GM21367 (cell line): ENCODE data around the gene ACIN1.

Source experiments
- ATAC-seq: cut with Tn5 transposase; IDR thresholded peaks from one replicate; pipeline ENCODE4 v1.9.1; 2021; ENCODE audit not compliant: unreplicated experiment

Gene ACIN1

DNA sequence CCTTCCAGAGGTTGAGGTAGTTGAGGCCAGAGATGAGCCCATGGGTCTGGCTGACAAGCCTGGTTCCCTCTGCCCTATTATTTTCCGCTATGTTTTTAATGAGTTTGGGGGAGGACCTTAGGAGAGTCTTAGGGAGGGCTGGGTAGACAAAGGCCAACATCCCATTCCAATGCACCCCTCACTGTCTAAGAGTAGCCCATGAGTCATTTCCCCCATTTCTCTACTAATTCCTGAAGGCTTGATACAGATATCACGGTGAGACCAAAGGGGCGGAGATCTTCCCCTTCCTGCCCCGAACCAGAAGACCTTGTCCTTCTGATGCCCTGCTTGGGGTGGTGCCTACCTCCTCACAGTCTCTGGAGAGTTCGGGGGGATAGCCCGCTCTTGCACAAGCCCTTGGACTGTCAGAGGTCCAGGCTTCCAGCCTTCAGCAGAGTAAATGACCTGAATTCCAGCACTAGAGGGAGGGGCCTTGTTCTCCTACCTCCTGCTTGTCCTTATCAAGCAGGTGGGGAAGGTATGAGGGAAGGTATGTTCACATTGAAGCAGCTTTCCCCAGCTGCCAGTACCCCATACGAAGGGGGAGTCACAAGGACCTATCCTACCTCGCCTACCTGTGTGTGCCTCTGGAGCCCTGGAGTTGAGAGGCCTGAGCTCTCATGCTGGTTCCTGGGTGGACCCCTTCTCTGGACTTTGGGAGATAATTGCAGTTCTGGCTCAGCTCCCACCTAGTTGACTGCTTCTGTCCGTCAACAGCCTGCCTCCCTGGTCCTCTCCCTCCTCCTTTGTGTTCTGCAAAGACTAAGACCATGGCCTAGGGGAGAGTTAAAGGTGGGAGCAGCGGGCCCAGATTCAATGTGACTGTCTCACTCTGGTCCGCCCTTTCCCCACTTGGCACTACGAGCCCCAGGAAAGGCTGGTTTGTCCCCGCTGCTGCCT lies 49.2 kb downstream of the ACIN1 start:
- no peak for ATAC-seq

DNA sequence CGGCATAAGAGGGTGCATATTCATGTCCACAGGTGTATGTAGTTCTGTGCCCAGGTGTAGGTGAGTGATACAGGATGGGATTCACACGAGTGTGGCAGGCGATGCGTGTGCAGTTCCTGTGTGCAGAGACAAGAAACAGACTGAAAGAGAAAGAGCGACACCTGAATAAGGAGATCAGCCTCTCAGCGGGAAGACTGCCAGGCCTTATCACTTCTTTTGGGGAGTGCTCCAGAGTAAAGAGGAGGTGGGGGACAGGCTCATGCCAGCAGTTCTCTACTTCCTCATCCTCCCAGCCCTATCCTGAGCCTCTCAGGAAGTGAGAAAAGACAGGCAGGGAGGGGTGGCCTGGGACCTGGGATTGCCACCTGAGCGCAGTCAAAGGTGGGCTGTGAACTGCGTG lies 50.1 kb downstream of the ACIN1 start:
- no peak for ATAC-seq

DNA sequence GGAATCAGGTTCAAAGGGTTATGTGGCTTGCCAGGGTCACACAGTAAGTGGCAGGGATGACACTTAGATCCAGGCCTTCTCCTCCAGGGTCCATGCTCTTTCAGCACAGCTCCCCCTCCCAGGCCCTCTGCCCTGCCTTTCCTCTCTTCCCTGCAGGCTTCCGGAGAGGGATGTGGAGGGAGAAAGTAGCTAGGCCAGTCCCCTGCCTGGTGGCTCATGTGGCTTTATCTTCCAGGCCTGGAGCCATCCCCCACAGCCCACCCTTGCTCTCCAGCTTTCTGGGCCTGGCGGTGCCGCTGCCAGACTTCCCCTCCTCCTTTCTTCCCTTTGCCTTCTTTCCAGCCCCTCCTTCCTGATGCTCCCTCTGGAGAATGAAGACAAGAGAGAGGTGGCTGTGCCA lies 51.2 kb downstream of the ACIN1 start:
- ATAC-seq = no peak

DNA sequence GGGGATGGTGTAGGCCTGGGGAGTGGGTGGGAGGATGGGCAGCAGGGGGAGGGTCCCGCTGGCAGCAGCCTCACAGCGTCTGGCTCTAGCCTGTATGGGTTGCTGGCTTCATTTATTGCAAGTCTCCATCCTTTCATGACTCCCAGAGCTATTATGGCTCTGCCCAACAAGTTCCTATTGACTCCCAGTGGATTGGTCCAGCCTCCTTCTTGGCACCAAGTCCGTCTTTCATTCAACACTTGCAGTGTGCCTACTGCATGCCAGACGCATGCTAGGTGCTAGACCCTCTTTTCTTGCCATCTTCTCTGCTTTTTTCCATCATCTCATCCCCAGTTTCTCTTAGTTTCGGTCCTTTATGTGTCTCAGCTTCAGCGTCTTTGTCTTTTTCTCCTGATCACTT lies 51.8 kb downstream of the ACIN1 start:
- ATAC-seq = no peak

DNA sequence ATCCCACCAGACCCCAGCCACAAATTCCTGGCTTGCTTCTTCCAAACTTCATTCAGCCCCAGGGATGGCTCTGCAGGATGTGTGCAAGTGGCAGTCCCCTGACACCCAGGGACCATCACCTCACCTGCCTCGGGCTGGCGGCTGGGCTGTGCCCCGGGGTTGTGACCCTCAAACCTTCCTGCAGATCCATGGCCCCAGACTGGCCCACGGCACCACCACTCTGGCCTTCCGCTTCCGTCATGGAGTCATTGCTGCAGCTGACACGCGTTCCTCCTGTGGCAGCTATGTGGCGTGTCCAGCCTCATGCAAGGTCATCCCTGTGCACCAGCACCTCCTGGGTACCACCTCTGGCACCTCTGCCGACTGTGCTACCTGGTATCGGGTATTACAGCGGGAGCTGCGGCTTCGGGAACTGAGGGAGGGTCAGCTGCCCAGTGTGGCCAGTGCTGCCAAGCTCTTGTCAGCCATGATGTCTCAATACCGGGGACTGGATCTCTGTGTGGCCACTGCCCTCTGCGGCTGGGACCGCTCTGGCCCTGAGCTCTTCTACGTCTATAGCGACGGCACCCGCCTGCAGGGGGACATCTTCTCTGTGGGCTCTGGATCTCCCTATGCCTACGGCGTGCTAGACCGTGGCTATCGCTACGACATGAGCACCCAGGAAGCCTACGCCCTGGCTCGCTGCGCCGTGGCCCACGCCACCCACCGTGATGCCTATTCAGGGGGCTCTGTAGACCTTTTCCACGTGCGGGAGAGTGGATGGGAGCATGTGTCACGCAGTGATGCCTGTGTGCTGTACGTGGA lies 52.6 kb downstream of the ACIN1 start, which contains the start of gene PSMB11:
TSS of gene PSMB11 (plus strand) at position 51 of the 804 bp plus-strand sequence. CDS start at position 65, 14 bp downstream.
- no peak for ATAC-seq

DNA sequence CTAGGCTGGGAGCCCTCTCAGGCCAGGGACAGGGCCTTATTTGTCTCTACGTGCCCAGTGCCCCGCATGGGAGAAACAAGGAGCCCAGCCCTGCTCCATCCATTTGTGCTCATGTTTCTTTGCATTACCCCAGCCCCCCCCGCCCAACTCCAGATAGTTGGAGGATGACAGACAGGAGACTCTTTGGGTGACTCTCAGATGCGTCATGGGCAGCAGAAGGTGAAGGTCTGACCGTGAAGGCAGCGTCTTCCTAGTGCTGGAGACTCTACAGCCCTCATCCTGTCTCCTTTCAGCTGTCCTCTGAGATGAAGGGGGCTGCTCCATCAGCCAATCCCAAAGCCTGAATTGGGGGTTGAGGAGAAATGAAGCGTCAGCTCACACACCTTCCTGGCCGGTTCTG lies 53.2 kb downstream of the ACIN1 start:
- ATAC-seq = no peak

DNA sequence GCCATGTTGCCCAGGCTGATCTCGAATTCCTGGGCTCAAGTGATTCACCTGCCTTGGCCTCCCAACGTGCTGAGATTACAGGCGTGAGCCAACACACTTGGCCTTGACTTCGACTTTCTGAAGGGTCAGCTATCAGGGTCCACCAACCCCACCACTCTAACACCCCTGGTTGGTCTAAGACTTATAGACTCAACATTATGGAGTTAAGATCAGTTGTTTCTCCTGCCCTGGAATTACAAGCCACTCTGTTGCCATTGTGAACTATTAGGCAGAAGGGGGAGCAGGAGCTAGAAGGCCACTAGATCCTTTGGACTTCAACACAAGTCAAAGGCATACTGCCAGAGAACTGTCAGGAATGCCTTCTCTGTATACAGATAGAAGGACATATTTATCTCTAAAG lies 54.8 kb downstream of the ACIN1 start:
- ATAC-seq = no peak

DNA sequence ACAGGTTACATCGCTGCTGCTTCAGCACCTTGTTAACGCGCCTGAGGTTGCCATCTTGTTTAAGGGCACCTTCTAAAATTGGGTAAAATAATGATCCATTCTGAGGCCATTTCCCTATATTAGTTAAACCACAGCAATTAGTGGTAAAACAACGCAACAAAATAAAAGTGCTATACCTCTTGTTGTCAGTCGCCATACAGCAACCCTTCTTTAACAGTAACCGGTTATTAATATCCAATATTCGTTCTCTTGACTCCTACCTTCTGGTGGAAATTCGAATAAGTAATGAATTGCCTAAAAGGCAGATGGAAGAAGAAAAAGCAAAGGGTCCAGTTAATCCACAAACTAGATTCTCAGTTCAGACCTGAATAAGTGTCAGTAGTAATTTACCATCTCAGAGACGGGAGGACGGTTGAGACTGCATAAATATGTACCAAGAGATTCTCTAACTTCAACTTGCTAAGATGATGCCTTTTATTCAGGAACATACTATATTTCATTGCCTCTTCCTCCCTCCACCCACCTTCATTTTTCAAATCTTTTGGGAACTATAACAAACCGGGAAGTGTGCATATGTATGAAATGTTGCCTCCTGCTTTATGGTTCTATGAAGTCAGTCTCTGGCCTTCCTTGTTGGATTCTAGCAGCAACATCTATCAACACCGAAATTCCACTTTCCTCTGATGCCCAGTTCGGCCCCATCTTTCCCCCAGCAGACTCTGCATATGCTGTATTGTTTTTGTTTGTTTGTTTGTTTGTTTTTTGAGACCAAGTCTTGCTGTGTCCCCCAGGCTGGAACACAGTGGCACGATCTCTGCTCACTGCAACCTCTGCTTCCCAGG lies 59.4 kb downstream of the ACIN1 start:
- ATAC-seq = no peak

DNA sequence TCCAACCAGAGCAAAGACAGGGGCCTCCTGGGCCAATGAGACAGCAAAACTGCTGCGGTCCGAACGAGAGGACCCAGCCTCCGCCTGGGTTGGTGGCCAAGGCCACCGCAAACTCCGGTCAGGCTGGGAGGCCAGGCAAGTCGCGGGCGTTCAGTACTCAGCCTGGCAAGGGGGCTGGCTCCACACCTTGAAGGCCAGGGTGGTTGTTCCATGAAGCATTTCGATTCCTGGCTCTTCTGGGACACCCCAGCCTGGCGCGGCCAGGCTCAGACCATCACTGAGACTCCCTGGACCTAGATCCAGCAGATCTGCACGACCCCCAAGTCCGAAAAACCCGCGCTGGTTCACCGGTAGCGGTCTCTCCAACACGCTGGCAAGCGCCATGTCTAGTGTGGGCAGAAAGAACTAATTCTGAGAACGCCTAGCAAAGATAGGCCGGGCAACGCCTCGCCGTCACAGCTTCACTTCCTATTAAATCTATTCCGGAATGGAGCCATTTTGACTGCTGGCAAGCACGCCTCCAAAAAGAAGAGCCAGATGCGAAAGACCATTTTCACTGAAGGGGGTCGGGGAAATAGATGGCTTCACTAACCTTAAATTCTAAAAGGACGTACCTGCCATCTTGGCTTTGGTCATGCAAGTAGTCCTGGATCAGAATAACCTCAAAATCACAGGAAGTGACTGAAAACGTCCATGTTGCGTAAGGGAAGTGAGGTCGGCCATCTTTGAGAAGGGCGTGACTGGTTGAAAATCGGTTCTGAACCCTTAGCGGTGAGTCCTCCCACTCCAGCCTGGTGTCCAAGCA lies 60.2 kb downstream of the ACIN1 start, which contains the start of gene PSMB5:
TSS of gene PSMB5 (minus strand) at position 403 of the 805 bp plus-strand sequence. CDS start at position 384, 19 bp downstream.
- ATAC-seq = peak; percentile 87

DNA sequence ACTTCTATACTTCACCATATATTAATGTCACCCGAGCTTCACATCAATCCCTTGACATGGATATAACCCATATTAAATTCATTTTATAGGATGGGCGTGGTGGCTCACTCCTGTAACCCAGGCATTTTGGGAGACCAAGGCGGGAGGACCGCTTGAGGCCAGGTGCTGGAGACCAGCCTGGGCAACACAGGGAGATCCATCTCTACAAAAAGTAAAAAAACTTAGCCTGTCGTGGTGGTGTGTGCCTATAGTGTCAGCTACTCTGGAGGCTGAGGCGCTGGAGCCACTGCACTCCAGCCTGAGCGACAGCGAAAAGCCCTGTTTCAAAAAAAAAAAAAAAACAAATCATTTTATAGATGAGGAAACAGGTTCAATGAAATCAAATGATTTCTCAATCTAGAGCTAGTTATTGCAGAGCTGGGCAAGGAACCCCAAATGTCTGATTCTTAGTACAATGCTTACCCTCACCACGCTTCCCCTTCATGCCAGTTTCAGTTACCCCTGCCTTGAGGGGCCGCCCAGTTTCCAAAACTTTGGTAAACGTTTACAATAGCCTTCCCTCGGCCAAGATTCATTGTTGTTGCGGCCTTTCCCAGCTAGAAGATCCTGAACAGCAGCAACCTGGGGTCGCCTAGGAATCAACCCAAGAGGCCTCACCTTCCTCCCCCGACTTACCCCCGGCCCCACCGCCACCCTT lies 61.0 kb downstream of the ACIN1 start:
- ATAC-seq = no peak

DNA sequence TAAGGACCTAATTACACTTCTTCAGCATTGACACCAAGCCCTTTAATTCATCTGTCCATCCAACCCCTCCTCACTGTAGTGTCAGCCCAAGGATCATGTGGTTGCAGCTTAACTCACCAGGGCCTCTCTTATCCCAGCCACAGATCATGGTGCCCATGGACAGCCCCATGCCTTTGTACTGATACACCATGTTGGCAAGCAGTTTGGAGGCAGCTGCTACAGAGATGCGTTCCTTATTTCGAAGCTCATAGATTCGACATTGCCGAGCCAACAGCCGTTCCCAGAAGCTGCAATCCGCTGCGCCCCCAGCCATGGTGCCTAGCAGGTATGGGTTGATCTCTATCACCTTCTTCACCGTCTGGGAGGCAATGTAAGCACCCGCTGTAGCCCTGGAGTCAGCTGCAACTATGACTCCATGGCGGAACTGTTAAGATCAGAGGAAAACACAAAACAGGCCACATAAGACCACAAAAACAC lies 61.6 kb downstream of the ACIN1 start:
- no peak for ATAC-seq

DNA sequence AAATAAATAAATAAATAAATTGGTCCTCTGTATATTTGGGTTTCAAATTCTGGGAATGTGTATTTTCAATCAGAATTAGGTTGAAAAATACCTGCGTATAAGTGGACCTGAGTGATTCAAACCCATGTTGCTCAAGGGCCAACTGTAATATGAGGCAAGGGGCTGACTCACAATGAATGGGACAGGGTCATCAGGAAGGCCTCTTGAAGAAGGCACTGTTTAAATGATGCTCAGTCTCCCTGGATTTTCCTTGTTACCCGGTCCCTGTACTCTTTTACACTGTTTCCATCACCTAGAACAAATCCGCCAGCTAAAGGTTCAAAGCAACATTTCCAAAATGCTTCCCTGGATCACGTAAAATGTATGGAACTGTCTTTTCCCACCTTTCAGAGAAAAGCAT lies 64.0 kb downstream of the ACIN1 start:
- ATAC-seq = no peak

DNA sequence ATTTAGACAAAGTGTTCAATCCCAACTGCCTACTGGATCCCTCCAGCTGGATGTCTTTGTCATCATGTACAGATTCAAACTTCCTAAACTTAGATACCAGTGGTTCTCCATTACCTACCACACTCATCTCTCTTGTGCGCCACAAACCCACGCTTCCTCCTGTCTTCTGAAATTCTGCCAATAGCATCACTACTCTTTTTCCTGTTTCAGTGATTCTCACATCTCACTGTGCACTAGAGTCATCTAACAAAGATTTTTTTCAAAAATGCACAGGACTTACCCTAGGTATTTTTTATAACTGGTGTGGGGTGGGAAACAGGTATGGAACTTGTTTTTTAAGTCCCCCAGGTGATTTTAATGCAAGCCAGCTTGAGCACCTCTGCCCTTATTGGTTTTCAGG lies 66.1 kb downstream of the ACIN1 start:
- no peak for ATAC-seq

DNA sequence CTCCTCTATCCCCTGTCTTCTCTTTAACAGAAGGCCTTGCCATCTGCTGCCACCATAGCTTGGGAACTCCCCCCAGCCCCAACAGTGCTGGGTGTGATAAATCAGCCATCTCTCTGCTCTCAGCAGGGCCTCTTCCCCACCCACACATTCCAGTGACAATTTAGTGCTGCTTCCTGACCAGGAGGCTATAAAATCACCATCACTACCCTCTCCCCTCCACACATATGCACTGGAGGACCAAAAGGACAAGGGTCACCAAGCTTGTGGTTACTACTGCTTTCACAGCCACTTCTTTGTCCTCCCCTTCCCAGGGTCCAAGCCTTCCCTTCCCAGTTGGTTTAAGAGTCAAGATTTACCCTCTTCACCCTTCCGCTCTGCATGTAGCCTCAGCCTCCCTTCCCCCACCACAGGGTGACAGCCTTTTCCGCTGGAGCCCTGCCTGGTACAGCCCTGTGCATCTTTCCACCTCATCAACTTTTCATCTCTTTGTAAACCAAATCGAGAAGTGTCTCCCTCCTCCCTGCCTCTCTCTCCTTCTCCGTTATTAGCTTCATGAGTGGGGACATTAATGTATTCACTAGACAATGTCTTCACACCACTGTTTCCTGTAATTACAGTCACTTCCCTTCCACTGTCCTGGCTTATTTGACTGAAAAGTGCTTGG lies 69.7 kb downstream of the ACIN1 start:
- ATAC-seq = no peak

DNA sequence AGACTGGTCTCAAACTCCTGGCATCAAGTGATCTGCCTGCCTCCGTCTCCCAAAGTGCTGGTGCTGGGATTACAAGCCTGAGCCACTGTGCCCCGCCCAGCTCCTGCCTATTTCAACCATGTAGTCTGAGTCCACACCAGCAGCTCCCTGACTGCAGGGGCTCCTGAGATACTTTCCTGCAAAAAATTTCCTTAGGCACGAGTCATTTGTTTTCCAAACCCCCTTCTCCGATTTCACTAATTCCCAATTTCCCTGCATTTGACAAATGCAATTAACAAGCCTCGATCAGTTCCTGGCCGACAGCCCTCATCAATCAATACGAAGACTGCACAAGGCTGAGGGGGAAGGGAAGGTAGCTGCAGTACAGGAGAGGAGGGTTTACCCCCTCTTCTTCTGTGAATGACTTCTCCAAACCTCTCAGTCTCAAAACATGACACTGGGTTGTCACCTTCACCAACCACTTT lies 70.3 kb downstream of the ACIN1 start:
- ATAC-seq = no peak

DNA sequence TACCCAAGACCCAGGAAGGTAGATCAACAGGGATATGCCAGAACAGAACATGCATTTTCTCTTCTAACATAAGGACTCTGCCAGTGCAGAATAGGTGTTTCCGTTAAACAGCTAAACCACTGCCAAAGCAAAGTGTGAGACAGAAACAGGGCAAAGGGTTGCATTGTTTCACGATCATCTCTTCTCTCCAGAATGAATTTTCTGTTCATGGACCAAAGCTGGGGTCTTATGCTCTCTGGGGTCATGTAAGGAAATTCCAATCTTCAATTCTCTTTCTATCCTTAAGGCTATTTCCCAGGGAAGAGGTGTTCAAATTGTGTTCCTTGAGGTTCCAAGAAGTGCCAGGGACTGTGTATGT lies 71.2 kb downstream of the ACIN1 start:
- ATAC-seq = no peak

DNA sequence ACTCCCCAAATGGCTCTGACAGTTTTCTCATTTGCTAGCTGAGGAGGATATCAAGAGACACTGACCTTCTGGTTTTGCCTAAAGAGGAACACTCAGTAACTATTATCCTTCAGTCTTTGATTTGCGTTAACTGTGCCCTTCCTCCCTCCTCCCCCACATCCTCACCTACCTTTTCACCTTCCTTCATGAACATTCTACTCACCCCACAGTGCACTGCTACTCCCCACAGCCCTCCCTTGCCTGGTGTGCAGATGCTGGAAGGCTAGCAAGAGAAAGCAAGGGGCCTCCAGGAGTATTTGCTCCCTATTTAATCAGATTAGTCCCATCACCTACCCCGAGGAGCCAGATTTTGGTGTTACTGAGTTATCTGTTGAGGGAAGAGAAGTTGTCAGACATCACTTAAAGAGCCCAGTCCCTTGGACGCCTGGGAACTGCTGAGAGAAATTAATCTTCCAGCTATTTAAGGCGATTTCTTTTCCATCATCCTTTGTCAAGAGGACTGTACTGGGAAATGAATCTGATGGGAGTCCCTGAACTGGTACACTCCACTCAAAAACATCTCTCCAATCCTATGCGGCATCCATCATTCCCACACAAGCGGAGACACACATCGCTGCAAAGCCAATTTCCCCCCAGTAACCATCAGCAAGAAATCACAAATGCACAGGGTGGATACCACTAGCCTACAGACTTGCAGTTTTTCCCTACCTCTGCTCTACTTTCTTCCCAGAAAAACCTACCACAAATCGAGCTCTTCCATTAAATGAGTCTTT lies 71.7 kb downstream of the ACIN1 start:
- no peak for ATAC-seq

DNA sequence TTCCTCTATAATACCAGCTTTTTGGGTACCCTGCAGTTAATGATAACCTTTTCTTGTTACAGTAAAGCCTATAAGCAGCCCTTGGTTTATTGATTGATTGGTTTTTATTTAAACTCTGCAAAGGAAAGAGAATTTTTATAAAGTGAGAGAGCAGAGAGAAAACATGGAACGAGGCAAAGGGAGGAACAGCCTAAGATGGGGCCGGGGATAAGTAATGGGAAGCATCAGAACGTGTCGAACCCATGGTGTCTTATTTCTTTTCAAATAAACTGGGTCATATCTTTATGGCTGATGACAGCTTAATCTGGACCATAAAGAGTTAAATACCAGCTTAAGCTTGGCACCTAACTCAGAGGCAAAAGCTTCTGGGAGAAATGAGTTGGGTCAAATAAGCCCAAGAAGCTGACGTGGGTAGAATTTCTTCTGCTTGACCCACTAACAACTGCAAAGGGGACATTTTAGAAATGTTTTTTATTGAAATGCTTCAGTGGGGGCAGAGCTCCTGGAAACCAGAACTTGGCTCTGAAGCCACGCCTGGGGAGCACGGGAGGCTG lies 73.0 kb downstream of the ACIN1 start:
- no peak for ATAC-seq
